Caco-2 (cell line): ENCODE results near the gene IFNA6. TPM values are rescaled to one million over a fixed set of nuclear protein-coding genes. Genes with fewer than 3 reads are reported as not detected.

Source experiments
- BruUV-seq: library from RNA; stranded (reverse); fragments of 400-500 nt; replicated peaks from 2 replicates; lab custom pipeline; 2021; lab: Mats Ljungman, UMichigan
- CTCF ChIA-PET: fragments of 300-600 bp; sonication (Branson Sonifier 250); formaldehyde crosslinking; loops from one replicate; lab custom pipeline; 2022; ENCODE audit warnings: antibody characterized with exemption; lab: Charles Lee
- POLR2A ChIA-PET: fragments of 300-600 bp; sonication (Branson Sonifier 250); formaldehyde crosslinking; loops from one replicate; lab custom pipeline; 2022; ENCODE audit warnings: antibody characterized with exemption; lab: Charles Lee
- DNase-seq, 2 experiments: peaks; one replicate each; pipeline versions ENCODE4 v3.0.0 to v3.0.0-alpha.2; 2020 to 2022
- H3K27me3 ChIP-seq: replicated peaks from 2 replicates; pipeline ENCODE4 v1.6.0; 2011; ENCODE audit warnings: low read length; ENCODE audit not compliant: control insufficient read depth, insufficient read depth
- H3K36me3 ChIP-seq: 2 replicates; pipeline ENCODE4 v1.5.1; 2011; ENCODE audit warnings: low read length; ENCODE audit not compliant: control insufficient read depth, insufficient read depth
- H3K4me1 ChIP-seq: fragments of 250-450 bp; sonication (Bioruptor Pico); 2 replicates; pipeline ENCODE4 v1.5.1; 2020; ENCODE audit warnings: mild to moderate bottlenecking
- H3K4me3 ChIP-seq: 2 replicates; pipeline ENCODE4 v1.5.1; 2011; ENCODE audit warnings: low read depth, mild to moderate bottlenecking, control low read depth, low read length
- H3K9me3 ChIP-seq: fragments of 250-450 bp; sonication (Bioruptor Pico); 2 replicates; pipeline ENCODE4 v1.5.1; 2020; ENCODE audit warnings: mild to moderate bottlenecking, moderate library complexity
- H3K27ac Mint-ChIP-seq: one replicate; pipeline ENCODE4 v1.8.0; 2022; ENCODE audit warnings: mixed read lengths; ENCODE audit not compliant: unreplicated experiment
- H3K27me3 Mint-ChIP-seq: one replicate; pipeline ENCODE4 v1.8.0; 2022; ENCODE audit warnings: mixed read lengths; ENCODE audit not compliant: insufficient read depth, unreplicated experiment
- H3K36me3 Mint-ChIP-seq: one replicate; pipeline ENCODE4 v1.8.0; 2022; ENCODE audit warnings: mild to moderate bottlenecking, mixed read lengths; ENCODE audit not compliant: insufficient read depth, unreplicated experiment
- H3K4me1 Mint-ChIP-seq: one replicate; pipeline ENCODE4 v1.8.0; 2022; ENCODE audit warnings: low read depth, mixed read lengths; ENCODE audit not compliant: unreplicated experiment
- H3K4me3 Mint-ChIP-seq: one replicate; pipeline ENCODE4 v1.8.0; 2022; ENCODE audit warnings: mild to moderate bottlenecking, moderate library complexity, mixed read lengths; ENCODE audit not compliant: unreplicated experiment
- H3K9me3 Mint-ChIP-seq: one replicate; pipeline ENCODE4 v1.8.0; 2022; ENCODE audit warnings: mixed read lengths; ENCODE audit not compliant: unreplicated experiment
- intact Hi-C: fragments of 100-400 bp; cut with micrococcal nuclease; formaldehyde crosslinking; loops from one replicate; pipeline ENCODE4 v1.10.0; 2022; ENCODE audit not compliant: unreplicated experiment
- total RNA-seq: library from RNA; stranded (reverse); gene quantifications from 2 replicates; pipeline ENCODE4 v1.2.3, GENCODE V29; 2022
- TF ChIP-seq, protein P1 (sequence below), 2 experiments: fragments of 200-600 bp in 1 of 2; IDR thresholded peaks; 1 replicate in 1 of 2; 2 replicates in 1 of 2; pipeline versions ENCODE4 v1.5.1 to v1.8.0; 2011 to 2022; ENCODE audit warnings: antibody characterized with exemption in 1 of 2, control low read depth in 1 of 2, inconsistent platforms in 1 of 2, low read depth in 1 of 2, low read length in 1 of 2, mild to moderate bottlenecking in 1 of 2, moderate library complexity in 1 of 2; ENCODE audit not compliant: insufficient read depth in 1 of 2, severe bottlenecking in 1 of 2, unreplicated experiment in 1 of 2

The IFNA6 gene
- total RNA-seq, 1 experiment from 2014 or later: not detected

DNA sequence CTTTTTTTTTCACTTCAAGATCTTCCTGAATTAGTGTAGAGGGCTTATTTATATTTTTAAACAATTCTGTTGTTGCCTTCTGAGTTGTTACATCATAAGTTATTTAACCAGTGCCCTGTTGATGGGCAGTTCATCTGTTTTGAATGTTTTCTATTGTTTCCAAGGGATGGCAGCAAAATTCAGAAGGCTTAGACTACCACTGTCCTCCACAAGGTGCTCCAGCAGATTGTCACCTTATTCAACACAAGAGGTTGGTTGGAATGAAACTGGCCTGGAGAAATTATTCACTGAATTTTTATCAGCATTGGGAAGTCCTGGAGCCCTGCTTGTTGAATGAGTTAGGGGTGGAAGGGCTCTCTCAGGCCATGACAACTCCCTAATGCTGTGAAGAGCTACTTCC is 14.2 kb downstream of the IFNA6 start:
- Mint-ChIP-seq H3K27me3 (peaks cover 4% of the 10 kb centered on the region), H3K9me3 (no peaks in the 10 kb centered on the region), H3K4me1 (peaks cover 5% of the 10 kb centered on the region), H3K27ac (no peak overlapping the region), H3K4me3 (peak overlapping the region; percentile 77), H3K36me3 (no peaks in the 10 kb centered on the region)
- no peaks in the 10 kb centered on the region for H3K9me3 ChIP-seq
- BruUV-seq: no TSS peak
- POLR2A ChIA-PET: no interaction called here
- no peak overlapping the region for H3K4me3 ChIP-seq
- DNase-seq: no peak
- TF ChIP-seq, protein P1, sequence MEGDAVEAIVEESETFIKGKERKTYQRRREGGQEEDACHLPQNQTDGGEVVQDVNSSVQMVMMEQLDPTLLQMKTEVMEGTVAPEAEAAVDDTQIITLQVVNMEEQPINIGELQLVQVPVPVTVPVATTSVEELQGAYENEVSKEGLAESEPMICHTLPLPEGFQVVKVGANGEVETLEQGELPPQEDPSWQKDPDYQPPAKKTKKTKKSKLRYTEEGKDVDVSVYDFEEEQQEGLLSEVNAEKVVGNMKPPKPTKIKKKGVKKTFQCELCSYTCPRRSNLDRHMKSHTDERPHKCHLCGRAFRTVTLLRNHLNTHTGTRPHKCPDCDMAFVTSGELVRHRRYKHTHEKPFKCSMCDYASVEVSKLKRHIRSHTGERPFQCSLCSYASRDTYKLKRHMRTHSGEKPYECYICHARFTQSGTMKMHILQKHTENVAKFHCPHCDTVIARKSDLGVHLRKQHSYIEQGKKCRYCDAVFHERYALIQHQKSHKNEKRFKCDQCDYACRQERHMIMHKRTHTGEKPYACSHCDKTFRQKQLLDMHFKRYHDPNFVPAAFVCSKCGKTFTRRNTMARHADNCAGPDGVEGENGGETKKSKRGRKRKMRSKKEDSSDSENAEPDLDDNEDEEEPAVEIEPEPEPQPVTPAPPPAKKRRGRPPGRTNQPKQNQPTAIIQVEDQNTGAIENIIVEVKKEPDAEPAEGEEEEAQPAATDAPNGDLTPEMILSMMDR (IDR thresholded peaks at IDR 0.05; ENCODE audit: insufficient read depth in 1 of 2, low read depth in 1 of 2, low read length in 1 of 2, severe bottlenecking in 1 of 2, unreplicated experiment in 1 of 2): peak in 1 of 2 experiments; percentile 6
- peaks cover 4% of the 10 kb centered on the region for H3K4me1 ChIP-seq
- H3K27me3 ChIP-seq: no peaks in the 10 kb centered on the region
- CTCF ChIA-PET: interaction anchor here (0.5 to 0.9 kb wide), 2 partner anchors 10 to 18 kb away, joined by 3 to 5 read pairs; no protein-coding TSS in a partner anchor
- intact Hi-C loops: loop anchor here (5.0 kb wide), 1 partner anchor 451 kb away; no protein-coding TSS in a partner anchor
- no peaks in the 10 kb centered on the region for H3K36me3 ChIP-seq

DNA sequence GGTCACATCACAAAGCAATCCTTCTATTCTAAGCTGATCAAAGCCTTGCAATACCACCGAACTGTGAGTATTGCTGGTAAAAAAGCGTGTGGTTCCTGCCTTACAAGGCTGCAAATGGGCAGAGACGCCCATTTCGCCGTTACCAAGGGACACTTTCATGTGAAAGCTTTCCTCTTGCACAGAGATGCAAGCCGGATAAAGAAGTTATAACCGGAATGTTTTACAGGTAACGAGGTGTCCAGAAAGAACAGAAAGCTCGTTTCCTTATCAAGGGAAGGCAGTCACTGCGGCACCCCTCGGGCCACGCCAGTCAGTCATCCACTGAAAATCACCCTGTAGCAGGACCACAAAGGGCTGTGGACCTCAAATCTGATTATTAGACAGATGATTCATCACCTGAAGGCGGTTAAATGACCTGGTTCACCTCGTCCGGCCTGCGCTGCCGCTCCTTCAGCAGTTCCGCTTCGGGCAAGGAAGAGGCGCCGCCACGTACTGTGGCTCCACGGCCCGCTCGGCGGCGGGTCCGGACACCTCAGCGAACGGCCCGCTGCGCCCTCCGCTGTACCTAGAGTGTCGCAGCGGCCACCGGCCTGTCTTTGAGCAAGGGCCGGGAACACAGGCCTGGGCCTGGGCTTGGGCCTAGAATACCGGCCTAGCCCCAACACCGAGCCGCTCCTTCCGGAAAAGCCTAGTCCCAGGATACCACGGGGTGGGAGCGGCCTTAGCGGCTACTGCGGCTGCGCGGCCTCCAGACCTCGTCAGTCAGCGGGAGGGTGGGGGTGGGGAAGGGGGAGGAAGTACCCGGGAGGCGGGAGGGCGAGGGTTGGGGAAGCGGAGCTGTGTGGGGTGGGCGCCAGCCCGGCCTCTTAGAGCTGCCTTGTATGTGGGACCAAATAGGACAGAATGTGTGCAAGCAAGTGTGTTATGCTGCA is 15.7 kb downstream of the IFNA6 start, which contains the start of gene KLHL9:
TSS of gene KLHL9 (minus strand) at position 704 of the 932 bp plus-strand sequence. CDS start at position 159, 545 bp downstream.
- CTCF ChIA-PET: interaction anchor here (1.6 to 2.0 kb wide), 3 partner anchors 9 to 61 kb away, joined by 6 to 9 read pairs (median 8); no protein-coding TSS in a partner anchor

DNA sequence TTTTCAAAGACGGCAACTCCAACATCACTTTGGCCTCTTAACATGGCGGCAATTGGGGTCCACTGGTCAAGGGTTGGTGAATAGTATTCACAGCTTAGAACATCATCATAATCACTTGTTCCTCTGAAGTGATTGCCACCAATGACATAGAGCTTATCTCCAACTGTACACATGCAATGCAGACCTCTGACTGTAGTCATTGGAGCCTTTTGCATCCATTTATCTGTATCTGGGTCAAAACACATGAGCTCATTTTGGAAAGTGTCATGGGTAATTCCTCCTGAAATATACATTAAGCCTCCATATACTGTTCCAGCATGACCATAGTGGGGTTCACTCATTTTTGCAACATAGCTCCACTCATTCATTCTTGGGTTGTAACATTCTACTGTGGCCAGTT is 17.5 kb downstream of the IFNA6 start:
- TF ChIP-seq, protein P1 (IDR thresholded peaks at IDR 0.05; ENCODE audit: insufficient read depth in 1 of 2, low read depth in 1 of 2, low read length in 1 of 2, severe bottlenecking in 1 of 2, unreplicated experiment in 1 of 2): no peak
- CTCF ChIA-PET: interaction anchor here (0.5 to 2.0 kb wide), 2 partner anchors 15 to 59 kb away, joined by 4 to 6 read pairs; no protein-coding TSS in a partner anchor
- Mint-ChIP-seq H3K27ac (no peak overlapping the region), H3K36me3 (no peaks in the 10 kb centered on the region), H3K27me3 (peaks cover 3% of the 10 kb centered on the region), H3K4me3 (no peak overlapping the region), H3K4me1 (peaks cover 5% of the 10 kb centered on the region), H3K9me3 (no peaks in the 10 kb centered on the region)
- H3K9me3 ChIP-seq: no peaks in the 10 kb centered on the region
- H3K4me1 ChIP-seq: peaks cover 4% of the 10 kb centered on the region
- no peaks in the 10 kb centered on the region for H3K36me3 ChIP-seq
- BruUV-seq: no TSS peak
- DNase-seq: no peak
- no peak overlapping the region for H3K4me3 ChIP-seq
- POLR2A ChIA-PET: no interaction called here
- H3K27me3 ChIP-seq: no peaks in the 10 kb centered on the region
- intact Hi-C loops: no loop called here

More for the DNA sequence above, 15.7 kb downstream of the IFNA6 start, which contains the start of gene KLHL9:
- Histone ChIP-seq H3K4me3 (peak within 1 kb of the TSS; percentile 79), H3K4me1 (peaks cover 4% of the 10 kb centered on the region), H3K36me3 (no peaks in the 10 kb centered on the region), H3K9me3 (no peaks in the 10 kb centered on the region), H3K27me3 (no peaks in the 10 kb centered on the region)
- Mint-ChIP-seq H3K27me3 (peaks cover 4% of the 10 kb centered on the region), H3K4me1 (peaks cover 5% of the 10 kb centered on the region), H3K27ac (peak within 1 kb of the TSS; percentile 59), H3K36me3 (no peaks in the 10 kb centered on the region), H3K9me3 (no peaks in the 10 kb centered on the region), H3K4me3 (peak within 1 kb of the TSS; percentile 77)
- BruUV-seq: TSS peak; percentile 32
- DNase-seq: peak; percentile 88
- intact Hi-C loops: loop anchor here (5.0 kb wide), 1 partner anchor 452 kb away; no protein-coding TSS in a partner anchor
- TF ChIP-seq, protein P1 (IDR thresholded peaks at IDR 0.05; ENCODE audit: insufficient read depth in 1 of 2, low read depth in 1 of 2, low read length in 1 of 2, severe bottlenecking in 1 of 2, unreplicated experiment in 1 of 2): no peak
- POLR2A ChIA-PET: no interaction called here
